Erythroblast (primary cell): ENCODE data around the gene TSHZ3.

Experiments used
- DNase-seq, 2 experiments: peaks; one replicate each; lab custom pipeline; 2025; lab: John Stamatoyannopoulos, UW
- GATA1 ChIP-seq: IDR thresholded peaks from 2 replicates; pipeline ENCODE4 v1.6.1; 2011; ENCODE audit warnings: low read depth, mild to moderate bottlenecking, control low read depth, low read length, moderate library complexity
- POLR2A ChIP-seq: IDR thresholded peaks from 2 replicates; pipeline ENCODE4 v1.6.1; 2011; ENCODE audit warnings: mild to moderate bottlenecking, low read length

TSHZ3 gene

GRCh38 chr19:31318790-31319425 lies 30.3 kb downstream of the TSHZ3 start:
- TF ChIP-seq POLR2A (no peak), GATA1 (no peak)
- DNase-seq = no peak

- no peak for TF ChIP-seq GATA1
- TF ChIP-seq POLR2A = no peak
- DNase-seq = no peak
Observed at GRCh38 chr19:31317570-31317969, 31.7 kb downstream of the TSHZ3 start.

- no peak for DNase-seq
- TF ChIP-seq POLR2A (no peak), GATA1 (no peak)
Observed at GRCh38 chr19:31317093-31317492, 32.1 kb downstream of the TSHZ3 start.

- no peak for DNase-seq
- no peak for TF ChIP-seq GATA1
- TF ChIP-seq POLR2A = no peak
Observed at GRCh38 chr19:31316201-31316951, 32.9 kb downstream of the TSHZ3 start.

- TF ChIP-seq POLR2A = no peak
- TF ChIP-seq GATA1 = no peak
- no peak for DNase-seq
Observed at GRCh38 chr19:31315652-31316051, 33.6 kb downstream of the TSHZ3 start.

- DNase-seq = no peak
Observed at GRCh38 chr19:31314849-31315629, 34.2 kb downstream of the TSHZ3 start.

GRCh38 chr19:31314156-31314555 lies 35.1 kb downstream of the TSHZ3 start:
- no peak for DNase-seq

More at GRCh38 chr19:31314849-31315629, 34.2 kb downstream of the TSHZ3 start:
- TF ChIP-seq POLR2A (no peak), GATA1 (no peak)

GRCh38 chr19:31313291-31314030 lies 35.8 kb downstream of the TSHZ3 start:
- no peak for DNase-seq
- TF ChIP-seq GATA1 (no peak), POLR2A (no peak)

More at GRCh38 chr19:31314156-31314555, 35.1 kb downstream of the TSHZ3 start:
- TF ChIP-seq GATA1 (no peak), POLR2A (no peak)

- no peak for DNase-seq
- TF ChIP-seq POLR2A (no peak), GATA1 (no peak)
Observed at GRCh38 chr19:31312677-31313244, 36.5 kb downstream of the TSHZ3 start.

GRCh38 chr19:31312009-31312676 lies 37.1 kb downstream of the TSHZ3 start:
- no peak for DNase-seq
- TF ChIP-seq GATA1 = no peak
- TF ChIP-seq POLR2A = no peak

- TF ChIP-seq GATA1 (no peak), POLR2A (no peak)
- no peak for DNase-seq
Observed at GRCh38 chr19:31310432-31311133, 38.7 kb downstream of the TSHZ3 start.

GRCh38 chr19:31308781-31309180 lies 40.5 kb downstream of the TSHZ3 start:
- no peak for TF ChIP-seq GATA1
- TF ChIP-seq POLR2A = no peak
- DNase-seq = no peak
